ENCODE measurements around the gene TKTL1.
"Not testable (repeated sequence)": the region's sequence is repeated elsewhere in the genome, so short reads cannot be mapped to it uniquely, and the experiment has no call there.

TKTL1 gene

GRCh38 chrX:154309041-154309775 lies 13.6 kb downstream of the TKTL1 start:
- DNase-seq (ENCODE audit: low read depth) = no peak

- DNase-seq (ENCODE audit: low read depth) = no peak
Measured at GRCh38 chrX:154310616-154311536, 15.3 kb downstream of the TKTL1 start.

GRCh38 chrX:154312116-154312515 lies 16.5 kb downstream of the TKTL1 start:
- no peak for DNase-seq (ENCODE audit: low read depth)

GRCh38 chrX:154313147-154313546 lies 17.6 kb downstream of the TKTL1 start:
- no peak for DNase-seq (ENCODE audit: low read depth)

- DNase-seq (ENCODE audit: low read depth) = no peak
Measured at GRCh38 chrX:154315416-154315815, 19.8 kb downstream of the TKTL1 start.

- DNase-seq (ENCODE audit: low read depth) = no peak
Measured at GRCh38 chrX:154317391-154317995, 21.9 kb downstream of the TKTL1 start.

GRCh38 chrX:154320406-154320805 lies 24.8 kb downstream of the TKTL1 start:
- DNase-seq (ENCODE audit: low read depth) = no peak

- no peak for DNase-seq (ENCODE audit: low read depth)
Measured at GRCh38 chrX:154321152-154321551, 25.6 kb downstream of the TKTL1 start.

- DNase-seq (ENCODE audit: low read depth) = no peak
Measured at GRCh38 chrX:154321594-154321993, 26.0 kb downstream of the TKTL1 start.

- no peak for DNase-seq (ENCODE audit: low read depth)
Measured at GRCh38 chrX:154322890-154323289, 27.3 kb downstream of the TKTL1 start.

GRCh38 chrX:154323537-154323936 lies 27.9 kb downstream of the TKTL1 start:
- no peak for DNase-seq (ENCODE audit: low read depth)

GRCh38 chrX:154325541-154325940 lies 29.9 kb downstream of the TKTL1 start:
- DNase-seq (ENCODE audit: low read depth) = no peak

GRCh38 chrX:154327038-154327820 lies 31.6 kb downstream of the TKTL1 start:
- DNase-seq (ENCODE audit: low read depth) = no peak

- no peak for DNase-seq (ENCODE audit: low read depth)
Measured at GRCh38 chrX:154328646-154329045, 33.1 kb downstream of the TKTL1 start.

- DNase-seq (ENCODE audit: low read depth) = no peak
Measured at GRCh38 chrX:154329294-154329693, 33.7 kb downstream of the TKTL1 start.

- no peak for DNase-seq (ENCODE audit: low read depth)
Measured at GRCh38 chrX:154332561-154332960, 37.0 kb downstream of the TKTL1 start.

- DNase-seq (ENCODE audit: low read depth) = no peak
Measured at GRCh38 chrX:154333116-154333515, 37.5 kb downstream of the TKTL1 start.

GRCh38 chrX:154333837-154334271 lies 38.3 kb downstream of the TKTL1 start:
- no peak for DNase-seq (ENCODE audit: low read depth)

- DNase-seq (ENCODE audit: low read depth) = no peak
Measured at GRCh38 chrX:154334496-154334895, 38.9 kb downstream of the TKTL1 start.

- DNase-seq (ENCODE audit: low read depth) = not testable (repeated sequence)
Measured at GRCh38 chrX:154341399-154342298, 46.1 kb downstream of the TKTL1 start.

- DNase-seq (ENCODE audit: low read depth) = not testable (repeated sequence)
Measured at GRCh38 chrX:154343063-154343462, 47.5 kb downstream of the TKTL1 start.

Measured in HS-5 (cell line).